SH-SY5Y (cell line): ENCODE results near the gene WEE1.

Source experiments
- GATA2 ChIP-seq: IDR thresholded peaks from 2 replicates; pipeline ENCODE4 v1.6.1; 2011; ENCODE audit warnings: mild to moderate bottlenecking, low read depth, low read length
- GATA3 ChIP-seq: IDR thresholded peaks from 2 replicates; pipeline ENCODE4 v1.6.1; 2011; ENCODE audit warnings: low read depth, mild to moderate bottlenecking, low read length, moderate library complexity

- TF ChIP-seq GATA2 (no peak), GATA3 (no peak)
Measured at GRCh38 chr11:9562716-9563115, 10.8 kb upstream of the WEE1 start.
